Natural killer cell (primary cell): ENCODE measurements around the gene LUZP2. TPM values are rescaled to one million over a fixed set of nuclear protein-coding genes. Genes with fewer than 3 reads are reported as not detected.

ENCODE experiments used
- ATAC-seq, 3 donors: fragments of 150-1000 bp in 2 of 3; fragments of 200-7000 bp in 1 of 3; cut with Tn5 transposase; 1 replicate in 1 of 3; 2 replicates in 2 of 3; pipeline ENCODE4 v1.10.0; 2021; ENCODE audit warnings: mild to moderate bottlenecking in 2 of 3, moderate library complexity in 2 of 3
- DNase-seq, 2 donors: peaks; one replicate each; pipeline versions ENCODE4 v3.0.0 to v3.0.0-alpha.2; 2013 to 2021; ENCODE audit warnings: mixed read lengths in 1 of 2
- H3K27ac ChIP-seq: one replicate; pipeline ENCODE4 v1.5.1; 2013; ENCODE audit warnings: mild to moderate bottlenecking, low read length
- H3K27me3 ChIP-seq: one replicate; pipeline ENCODE4 v1.6.1; 2013; ENCODE audit warnings: low read length; ENCODE audit not compliant: control insufficient read depth, insufficient read depth
- H3K36me3 ChIP-seq: one replicate; pipeline ENCODE4 v1.6.1; 2013; ENCODE audit warnings: low read length; ENCODE audit not compliant: control insufficient read depth, insufficient read depth
- H3K4me1 ChIP-seq: one replicate; pipeline ENCODE4 v1.6.1; 2013; ENCODE audit warnings: low read length; ENCODE audit not compliant: control insufficient read depth, insufficient read depth
- H3K4me3 ChIP-seq: one replicate; pipeline ENCODE4 v1.5.1; 2013; ENCODE audit warnings: low read length
- H3K9me3 ChIP-seq: one replicate; pipeline ENCODE4 v1.6.1; 2013; ENCODE audit warnings: low read length; ENCODE audit not compliant: control insufficient read depth, insufficient read depth
- H3K27ac Mint-ChIP-seq, 2 donors: one replicate each; pipeline ENCODE4 v1.8.0; 2022; ENCODE audit warnings: mild to moderate bottlenecking in 2 of 2, mixed read lengths in 2 of 2, moderate library complexity in 1 of 2
- H3K27me3 Mint-ChIP-seq, 2 donors: one replicate each; pipeline ENCODE4 v1.8.0; 2022; ENCODE audit warnings: low read depth in 2 of 2, mixed read lengths in 2 of 2
- H3K36me3 Mint-ChIP-seq: one replicate; pipeline ENCODE4 v1.8.0; 2022; ENCODE audit warnings: mixed read lengths
- H3K4me1 Mint-ChIP-seq, 2 donors: one replicate each; pipeline ENCODE4 v1.8.0; 2022; ENCODE audit warnings: mixed read lengths in 2 of 2
- H3K4me3 Mint-ChIP-seq: one replicate; pipeline ENCODE4 v1.8.0; 2022; ENCODE audit warnings: mild to moderate bottlenecking, moderate library complexity, mixed read lengths
- H3K9me3 Mint-ChIP-seq, 2 donors: one replicate each; pipeline ENCODE4 v1.8.0; 2022; ENCODE audit warnings: mixed read lengths in 2 of 2
- CTCF ChIP-seq: fragments of 200-600 bp; IDR thresholded peaks from one replicate; pipeline ENCODE4 v1.8.0; 2022; ENCODE audit warnings: antibody characterized with exemption
- WGBS: methylation state at CpG from one replicate; pipeline ENCODE4 v1.1.7; 2013; ENCODE audit warnings: missing lambda C conversion rate; ENCODE audit not compliant: insufficient coverage; 5-methylcytosine and 5-hydroxymethylcytosine counted together
- intact Hi-C: fragments of 100-400 bp; cut with micrococcal nuclease; formaldehyde crosslinking; loops from one replicate; pipeline ENCODE4 v1.14.2; 2022
- total RNA-seq, 4 donors: library from RNA; stranded (reverse); fragments of 120-200 nt in 1 of 4; gene quantifications; one replicate each; pipeline versions ENCODE4 v1.2.3 to v1.2.4, GENCODE V29; 2013 to 2022

LUZP2 gene
- total RNA-seq, 3 donors from 2014 or later (not counting 1 experiment from before 2014, with no cell fraction given) = not detected

- H3K9me3 Mint-ChIP-seq = peaks cover 3 to 6% of the 10 kb centered on the region in 2 donors
- no peak overlapping the region for H3K27ac Mint-ChIP-seq
- no peak for TF ChIP-seq CTCF
- H3K4me3 Mint-ChIP-seq = no peak overlapping the region
- no peak for ATAC-seq
- Histone ChIP-seq H3K36me3 (no peaks in the 10 kb centered on the region), H3K4me3 (no peak overlapping the region), H3K4me1 (no peaks in the 10 kb centered on the region), H3K27ac (no peak overlapping the region), H3K9me3 (no peaks in the 10 kb centered on the region), H3K27me3 (no peaks in the 10 kb centered on the region)
- no peaks in the 10 kb centered on the region for H3K36me3 Mint-ChIP-seq
- no peak for DNase-seq
- 87% methylated on average over 3 of the region's 3 CpGs for WGBS
- intact Hi-C loops = no loop called here
- H3K4me1 Mint-ChIP-seq = no peaks in the 10 kb centered on the region
- H3K27me3 Mint-ChIP-seq = no peaks in the 10 kb centered on the region
Measured at GRCh38 chr11:24543771-24544170, 46.9 kb downstream of the LUZP2 start.

GRCh38 chr11:24556693-24557092 lies 59.8 kb downstream of the LUZP2 start:
- Histone ChIP-seq H3K9me3 (no peaks in the 10 kb centered on the region), H3K4me3 (no peak overlapping the region), H3K27me3 (no peaks in the 10 kb centered on the region), H3K27ac (no peak overlapping the region), H3K4me1 (no peaks in the 10 kb centered on the region), H3K36me3 (no peaks in the 10 kb centered on the region)
- Mint-ChIP-seq H3K4me3 (no peak overlapping the region), H3K27me3 (no peaks in the 10 kb centered on the region), H3K36me3 (no peaks in the 10 kb centered on the region), H3K9me3 (peaks cover 2 to 5% of the 10 kb centered on the region in 2 donors), H3K27ac (no peak overlapping the region), H3K4me1 (no peaks in the 10 kb centered on the region)
- 80% methylated on average over 3 of the region's 3 CpGs for WGBS
- no peak for TF ChIP-seq CTCF
- no peak for ATAC-seq
- DNase-seq = no peak
- intact Hi-C loops = no loop called here

GRCh38 chr11:24559315-24559714 lies 62.5 kb downstream of the LUZP2 start:
- no peak overlapping the region for H3K27ac Mint-ChIP-seq
- Histone ChIP-seq H3K36me3 (no peaks in the 10 kb centered on the region), H3K4me3 (no peak overlapping the region), H3K27me3 (no peaks in the 10 kb centered on the region), H3K9me3 (no peaks in the 10 kb centered on the region), H3K4me1 (no peaks in the 10 kb centered on the region), H3K27ac (no peak overlapping the region)
- H3K36me3 Mint-ChIP-seq = no peaks in the 10 kb centered on the region
- no peak overlapping the region for H3K4me3 Mint-ChIP-seq
- H3K9me3 Mint-ChIP-seq = peaks cover 2 to 5% of the 10 kb centered on the region in 2 donors
- no peak for DNase-seq
- intact Hi-C loops = no loop called here
- no peak for ATAC-seq
- H3K4me1 Mint-ChIP-seq = no peaks in the 10 kb centered on the region
- no peak for TF ChIP-seq CTCF
- no peaks in the 10 kb centered on the region for H3K27me3 Mint-ChIP-seq

GRCh38 chr11:24560324-24560723 lies 63.5 kb downstream of the LUZP2 start:
- Histone ChIP-seq H3K4me1 (no peaks in the 10 kb centered on the region), H3K4me3 (no peak overlapping the region), H3K27me3 (no peaks in the 10 kb centered on the region), H3K9me3 (no peaks in the 10 kb centered on the region), H3K27ac (no peak overlapping the region), H3K36me3 (no peaks in the 10 kb centered on the region)
- Mint-ChIP-seq H3K4me3 (no peak overlapping the region), H3K36me3 (no peaks in the 10 kb centered on the region), H3K27ac (no peak overlapping the region), H3K4me1 (no peaks in the 10 kb centered on the region), H3K27me3 (no peaks in the 10 kb centered on the region), H3K9me3 (peaks cover 2 to 5% of the 10 kb centered on the region in 2 donors)
- intact Hi-C loops = no loop called here
- ATAC-seq = no peak
- WGBS = 64% methylated on average over 2 of the region's 4 CpGs
- no peak for TF ChIP-seq CTCF
- DNase-seq = no peak
